ENCODE measurements around the gene PALS2.
A peak's percentile ranks its signal among the peaks of the same experiment; 100 is the strongest.

PALS2 gene

DNA sequence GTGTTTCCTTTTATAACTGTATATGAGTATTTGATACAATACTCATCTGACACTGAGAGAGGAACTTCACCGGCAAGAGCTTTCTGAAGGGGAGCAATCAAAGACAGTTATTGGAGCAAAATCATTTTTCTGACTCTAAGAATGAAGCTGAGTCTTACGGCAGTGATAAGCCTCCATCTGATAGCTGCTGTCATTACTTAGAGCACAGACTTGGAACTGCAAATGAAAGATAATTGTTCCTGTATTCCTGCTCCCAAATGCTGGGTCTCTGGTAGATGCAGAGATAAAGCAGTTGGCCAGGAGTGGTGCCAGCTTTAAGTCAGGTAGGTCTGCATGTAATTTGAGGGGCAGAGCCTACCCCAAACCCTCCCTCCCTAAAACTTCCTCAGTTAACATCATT is 2.3 kb upstream of the PALS2 start:
- TF ChIP-seq POLR2A (IDR thresholded peaks at IDR 0.05; ENCODE audit: extremely low read depth, insufficient read length) (no peak), MYC (IDR thresholded peaks at IDR 0.05; ENCODE audit: low read depth, low read length) (no peak)
- TF ChIP-seq, protein P1, sequence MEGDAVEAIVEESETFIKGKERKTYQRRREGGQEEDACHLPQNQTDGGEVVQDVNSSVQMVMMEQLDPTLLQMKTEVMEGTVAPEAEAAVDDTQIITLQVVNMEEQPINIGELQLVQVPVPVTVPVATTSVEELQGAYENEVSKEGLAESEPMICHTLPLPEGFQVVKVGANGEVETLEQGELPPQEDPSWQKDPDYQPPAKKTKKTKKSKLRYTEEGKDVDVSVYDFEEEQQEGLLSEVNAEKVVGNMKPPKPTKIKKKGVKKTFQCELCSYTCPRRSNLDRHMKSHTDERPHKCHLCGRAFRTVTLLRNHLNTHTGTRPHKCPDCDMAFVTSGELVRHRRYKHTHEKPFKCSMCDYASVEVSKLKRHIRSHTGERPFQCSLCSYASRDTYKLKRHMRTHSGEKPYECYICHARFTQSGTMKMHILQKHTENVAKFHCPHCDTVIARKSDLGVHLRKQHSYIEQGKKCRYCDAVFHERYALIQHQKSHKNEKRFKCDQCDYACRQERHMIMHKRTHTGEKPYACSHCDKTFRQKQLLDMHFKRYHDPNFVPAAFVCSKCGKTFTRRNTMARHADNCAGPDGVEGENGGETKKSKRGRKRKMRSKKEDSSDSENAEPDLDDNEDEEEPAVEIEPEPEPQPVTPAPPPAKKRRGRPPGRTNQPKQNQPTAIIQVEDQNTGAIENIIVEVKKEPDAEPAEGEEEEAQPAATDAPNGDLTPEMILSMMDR (IDR thresholded peaks at IDR 0.05; ENCODE audit: low read depth, low read length) = no peak
- TF ChIP-seq, protein P2, sequence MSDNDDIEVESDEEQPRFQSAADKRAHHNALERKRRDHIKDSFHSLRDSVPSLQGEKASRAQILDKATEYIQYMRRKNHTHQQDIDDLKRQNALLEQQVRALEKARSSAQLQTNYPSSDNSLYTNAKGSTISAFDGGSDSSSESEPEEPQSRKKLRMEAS (IDR thresholded peaks at IDR 0.05; ENCODE audit: low read depth, low read length) = no peak
- no peak overlapping the region for H3K4me3 ChIP-seq (ENCODE audit: low read depth, low read length)
- no peak for DNase-seq (ENCODE audit: low read depth)

DNA sequence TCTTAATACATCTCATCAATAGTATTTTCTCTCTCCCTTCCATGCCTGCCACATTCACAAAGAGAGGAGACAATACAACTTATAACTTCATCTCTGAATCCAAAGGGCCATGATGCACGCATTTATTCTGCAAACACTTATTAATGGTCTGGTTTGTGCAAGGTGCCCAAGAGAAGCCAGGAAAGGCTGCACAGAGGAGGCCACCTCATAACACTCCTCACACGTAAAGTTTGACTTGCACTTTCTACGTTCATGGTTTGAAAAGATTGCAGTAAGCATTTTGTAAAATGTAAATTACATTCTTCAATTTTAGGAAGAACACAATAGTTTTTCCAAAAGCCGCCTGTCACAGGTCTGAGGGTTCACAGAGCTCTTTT is 1.2 kb upstream of the PALS2 start:
- no peak for DNase-seq (ENCODE audit: low read depth)
- H3K4me3 ChIP-seq (ENCODE audit: low read depth, low read length) = no peak overlapping the region
- TF ChIP-seq, protein P1 (IDR thresholded peaks at IDR 0.05; ENCODE audit: low read depth, low read length) = no peak
- no peak for TF ChIP-seq MYC (IDR thresholded peaks at IDR 0.05; ENCODE audit: low read depth, low read length)

DNA sequence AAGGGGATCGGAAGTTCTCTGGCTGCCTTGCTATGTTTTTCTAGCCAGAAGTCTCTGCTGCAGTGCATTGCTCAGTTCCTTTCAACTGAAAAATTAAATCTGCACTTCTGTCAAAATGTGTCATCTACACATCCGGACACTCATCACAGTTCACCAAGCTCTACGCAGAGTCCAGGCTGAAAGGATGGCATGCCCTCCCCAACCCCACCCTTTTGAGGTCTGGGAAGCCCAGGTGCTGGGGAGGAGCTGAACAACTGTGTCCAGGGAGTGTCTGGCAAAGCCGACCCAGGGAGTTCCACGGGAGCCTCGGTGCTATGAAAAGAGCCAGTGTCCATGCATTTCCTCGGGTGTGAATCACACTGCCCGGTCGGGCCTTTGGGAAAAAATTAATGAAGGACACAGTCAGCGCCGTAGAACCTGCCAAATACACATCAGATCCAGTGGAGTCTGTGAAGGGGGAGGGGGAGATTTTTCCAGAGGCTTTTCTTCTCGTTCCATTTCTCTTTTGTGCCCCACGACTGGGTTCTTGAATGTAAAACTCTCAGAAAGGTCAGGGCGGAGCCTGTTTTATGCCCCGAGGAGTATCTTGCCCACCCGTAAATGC is 757 bp upstream of the PALS2 start:
- no peak for TF ChIP-seq MYC (IDR thresholded peaks at IDR 0.05; ENCODE audit: low read depth, low read length)
- TF ChIP-seq, protein P1 (IDR thresholded peaks at IDR 0.05; ENCODE audit: low read depth, low read length) = no peak
- TF ChIP-seq, protein P2 (IDR thresholded peaks at IDR 0.05; ENCODE audit: low read depth, low read length) = no peak
- no peak for TF ChIP-seq POLR2A (IDR thresholded peaks at IDR 0.05; ENCODE audit: extremely low read depth, insufficient read length)
- DNase-seq (ENCODE audit: low read depth) = peak; percentile 27
- H3K4me3 ChIP-seq (ENCODE audit: low read depth, low read length) = peak overlapping the region; percentile 60

DNA sequence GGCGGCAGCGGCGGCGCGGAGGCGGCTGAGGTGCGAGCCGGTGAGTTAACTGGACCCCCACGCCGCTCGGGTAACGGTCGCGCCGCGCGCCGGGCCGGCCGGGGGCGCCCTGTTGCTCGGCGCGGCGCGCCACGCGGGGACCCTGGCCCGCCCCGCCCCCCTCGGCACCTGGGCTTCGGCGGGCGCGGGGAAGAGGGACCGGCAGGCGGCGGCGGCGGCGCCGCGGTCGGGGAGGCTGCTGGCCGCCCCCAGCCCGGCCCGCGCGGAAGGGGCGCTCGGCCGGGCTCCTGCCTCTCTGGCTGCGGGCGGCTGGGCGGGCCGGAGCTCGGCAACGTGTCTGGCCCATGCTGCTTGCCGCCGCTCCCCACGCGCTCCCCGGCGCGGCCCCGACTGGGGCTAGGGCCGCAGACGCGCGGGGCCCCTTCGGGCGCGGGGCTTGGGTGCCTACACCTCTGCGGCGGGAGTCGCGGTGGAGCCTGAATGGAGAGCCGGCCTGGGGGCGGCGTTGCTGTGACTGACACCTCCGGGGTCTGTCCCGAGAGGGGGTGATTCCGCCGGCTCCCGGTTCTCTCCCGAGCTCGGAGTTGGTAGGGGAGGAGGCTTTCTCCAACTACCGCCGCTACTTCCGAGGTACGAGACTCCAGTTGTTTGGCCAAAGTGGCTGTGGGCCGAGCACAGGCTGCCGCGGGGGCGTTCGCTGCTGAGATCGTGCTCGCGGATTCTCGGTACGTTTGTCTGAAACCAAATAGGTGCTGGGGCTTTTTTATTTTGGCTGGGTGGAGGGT is 494 bp downstream of the PALS2 start:
- DNase-seq (ENCODE audit: low read depth) = peak; percentile 77
- TF ChIP-seq, protein P1 (IDR thresholded peaks at IDR 0.05; ENCODE audit: low read depth, low read length) = no peak
- TF ChIP-seq, protein P2 (IDR thresholded peaks at IDR 0.05; ENCODE audit: low read depth, low read length) = peak; percentile 45
- TF ChIP-seq POLR2A (IDR thresholded peaks at IDR 0.05; ENCODE audit: extremely low read depth, insufficient read length) = no peak
- TF ChIP-seq MYC (IDR thresholded peaks at IDR 0.05; ENCODE audit: low read depth, low read length) = peak; percentile 73
- peak overlapping the region; percentile 90 for H3K4me3 ChIP-seq (ENCODE audit: low read depth, low read length)

DNA sequence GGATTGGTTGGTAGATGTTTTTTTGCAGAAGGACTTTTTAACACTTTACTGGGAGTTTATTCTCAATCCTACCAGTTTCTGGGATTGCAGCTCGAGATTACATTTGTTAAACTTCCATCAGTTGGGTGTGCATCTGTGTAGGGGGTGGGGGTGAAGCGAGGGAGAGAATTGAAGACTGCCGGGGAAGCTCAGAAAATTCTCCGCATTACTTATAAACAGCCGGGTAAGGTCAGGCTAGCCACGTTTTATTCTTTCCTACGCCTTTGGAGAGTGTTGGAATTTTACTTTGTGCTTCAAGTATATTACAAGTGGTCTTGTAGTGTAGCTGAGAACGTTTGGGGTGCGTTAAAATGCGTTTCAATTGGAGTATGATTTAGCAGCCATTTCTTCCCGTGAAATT is 1.1 kb downstream of the PALS2 start:
- DNase-seq (ENCODE audit: low read depth) = no peak
- TF ChIP-seq POLR2A (IDR thresholded peaks at IDR 0.05; ENCODE audit: extremely low read depth, insufficient read length) (no peak), MYC (IDR thresholded peaks at IDR 0.05; ENCODE audit: low read depth, low read length) (no peak)
- TF ChIP-seq, protein P1 (IDR thresholded peaks at IDR 0.05; ENCODE audit: low read depth, low read length) = no peak
- TF ChIP-seq, protein P2 (IDR thresholded peaks at IDR 0.05; ENCODE audit: low read depth, low read length) = no peak
- peak overlapping the region; percentile 90 for H3K4me3 ChIP-seq (ENCODE audit: low read depth, low read length)
